ENCODE measurements around the gene ATOH7.

GRCh38 chr10:68208424-68209042, 23.4 kb downstream of the ATOH7 start:
- TF ChIP-seq ZFX (IDR thresholded peaks at IDR 0.05), result no peak
- TF ChIP-seq CTCF (conservative IDR thresholded peaks at IDR 0.05), result peak; percentile 83

Data from C4-2B (cell line).